ENCODE results near the gene TMEM53.
A peak's percentile ranks its signal among the peaks of the same experiment; 100 is the strongest.
"Not testable (repeated sequence)": the region's sequence is repeated elsewhere in the genome, so short reads cannot be mapped to it uniquely, and the experiment has no call there.

TMEM53 gene

DNA sequence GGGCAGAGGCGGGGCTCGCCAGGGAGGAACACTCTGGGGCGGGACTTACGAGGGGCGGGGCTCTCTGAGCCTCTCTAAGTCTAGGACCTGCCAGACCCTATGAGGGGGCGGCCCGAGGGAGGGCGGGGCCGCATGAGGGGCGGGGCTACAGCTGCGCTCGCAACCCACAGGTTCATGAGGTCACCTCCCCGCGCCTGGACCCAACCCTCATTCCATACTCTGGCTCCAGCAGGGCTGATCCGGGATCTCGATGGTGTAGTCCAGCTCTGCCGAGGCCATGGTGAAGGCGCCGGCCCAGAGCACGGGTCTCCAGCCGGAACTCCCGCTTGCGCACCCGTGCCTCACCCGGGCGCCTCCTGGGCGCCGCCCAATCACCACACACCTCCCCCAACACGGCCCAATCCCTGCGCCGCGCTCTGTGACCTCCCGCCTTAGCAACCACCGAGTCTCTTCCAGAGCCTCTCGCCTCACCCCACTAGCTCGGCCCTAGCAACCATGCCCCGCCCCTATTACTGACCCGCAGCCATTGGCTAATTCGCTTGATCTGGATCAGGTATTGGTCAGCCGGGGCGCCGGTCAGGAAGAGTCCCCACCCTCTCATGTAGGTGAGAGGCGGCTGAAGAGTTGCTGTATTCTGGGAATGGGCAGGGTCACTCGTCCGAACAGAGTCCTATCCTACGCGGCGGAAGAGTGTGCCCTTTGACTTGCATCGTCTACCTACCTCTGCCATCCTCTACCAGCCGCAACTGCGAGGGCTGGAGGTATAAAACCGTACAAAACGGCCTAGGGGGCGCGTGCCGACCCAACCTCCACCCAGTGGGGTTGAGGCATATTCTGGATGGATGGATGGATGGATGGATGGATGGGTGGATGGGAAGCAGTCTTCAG, at the start of gene TMEM53, which contains the start of gene ARMH1:
Gene TMEM53, minus strand, starts transcription at position 369 of the 888 bp plus-strand sequence. Its CDS starts 90 bp downstream, at position 279.
Gene ARMH1, plus strand, starts transcription at position 602 of the 888 bp plus-strand sequence. CDS start 14,984 bp downstream, outside the sequence.
- peak; percentile 99 for DNase-seq (ENCODE audit: low read depth)

DNA sequence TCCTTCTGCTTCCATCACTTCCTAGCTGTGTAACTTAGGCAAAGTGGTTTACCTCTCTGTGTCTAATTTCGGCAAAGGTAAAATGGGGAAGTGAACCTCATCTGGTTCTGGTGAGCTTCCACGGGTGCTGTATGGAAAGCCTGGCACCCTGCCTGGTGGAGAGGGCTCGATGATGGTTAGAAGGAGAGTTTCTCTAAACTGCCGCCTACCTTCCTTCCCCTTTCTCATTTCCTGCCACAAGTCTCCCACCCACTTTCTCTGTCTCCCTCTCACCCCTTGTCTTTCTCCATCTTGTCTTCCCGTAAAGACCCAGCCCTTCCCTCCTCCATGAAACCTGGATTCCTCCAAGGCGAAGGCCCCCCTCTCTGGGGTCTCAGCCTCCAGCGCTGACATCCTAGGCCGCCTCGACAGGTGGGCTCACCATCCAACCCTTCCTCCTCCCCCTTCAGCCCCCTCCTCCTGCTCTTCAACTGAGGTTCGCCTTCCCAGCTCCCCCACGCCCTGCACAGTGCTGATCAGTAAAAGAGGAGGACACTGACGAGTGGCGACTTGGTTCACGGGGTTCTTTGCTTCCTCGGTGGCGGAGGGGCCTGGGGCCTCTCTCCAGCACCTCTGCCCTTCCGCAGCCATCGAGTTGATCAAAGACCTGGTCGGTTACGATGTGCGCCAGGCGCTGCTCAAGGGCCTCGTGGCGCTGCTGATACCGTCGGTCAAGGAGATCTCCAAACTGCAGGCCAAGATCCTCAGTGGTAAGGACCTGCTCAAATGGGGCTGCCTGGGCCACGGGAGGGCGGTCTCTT, 49.4 kb upstream of the TMEM53 start:
- DNase-seq (ENCODE audit: low read depth) = no peak

DNA sequence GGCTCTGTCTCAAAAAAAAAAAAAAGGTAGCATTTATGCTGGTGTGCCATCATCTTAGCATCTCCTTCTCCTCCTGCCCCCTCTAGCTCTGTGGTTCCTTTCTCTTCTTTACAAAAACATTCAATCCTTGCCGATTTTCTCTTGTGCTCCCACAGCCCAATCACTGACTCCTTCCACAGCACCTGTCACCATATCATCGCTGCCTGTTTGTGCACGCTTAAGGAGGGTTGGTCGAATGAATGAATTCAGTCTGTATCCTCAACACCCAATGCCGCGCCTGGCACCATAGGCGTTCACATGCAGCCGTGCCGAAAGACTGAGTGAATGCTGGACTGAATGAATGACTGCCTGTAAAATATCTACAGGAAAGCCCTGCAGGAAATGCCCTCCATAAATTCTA, 48.8 kb upstream of the TMEM53 start:
- no peak for DNase-seq (ENCODE audit: low read depth)

DNA sequence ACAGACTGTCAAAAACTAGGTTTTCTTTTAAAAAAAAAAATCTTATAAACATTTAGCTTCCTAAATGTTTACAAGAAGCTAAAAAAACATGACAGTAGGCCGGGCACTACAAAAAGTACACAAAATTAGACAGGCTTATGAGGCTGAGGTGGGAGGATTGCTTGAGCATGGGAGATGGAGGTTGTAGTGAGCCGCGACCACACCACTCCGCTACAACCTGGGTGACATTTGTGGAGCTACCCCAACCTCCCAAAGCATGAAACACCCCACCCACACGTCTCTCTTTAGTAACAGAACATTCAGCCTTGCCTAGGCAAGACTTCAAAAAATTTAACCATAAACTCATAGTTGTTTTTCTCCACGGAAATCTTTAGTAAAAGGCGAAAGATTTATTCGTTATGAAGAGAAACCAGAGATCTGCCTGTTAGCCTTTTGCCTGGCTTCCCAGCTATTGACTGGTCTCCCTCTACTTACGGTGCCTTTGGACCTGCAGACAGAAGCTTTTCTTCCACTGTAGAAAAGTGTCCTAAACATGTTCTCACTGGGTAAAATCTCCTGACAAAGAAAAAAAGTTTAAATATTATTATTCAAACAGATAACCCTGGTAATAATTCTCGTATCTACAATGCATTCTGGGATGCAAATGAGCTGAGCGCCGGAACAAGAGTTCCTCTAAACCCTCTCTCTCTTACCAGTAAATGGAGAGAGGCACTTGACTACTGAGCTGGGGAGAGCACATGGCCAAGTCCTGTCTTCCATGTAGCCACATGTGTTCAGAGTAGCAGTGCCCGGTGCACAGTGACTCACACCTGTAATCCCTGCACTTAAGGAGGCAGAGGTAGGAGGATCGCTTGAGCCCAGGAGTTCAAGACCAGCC, 47.4 kb upstream of the TMEM53 start:
- peak; percentile 61 for DNase-seq (ENCODE audit: low read depth)

DNA sequence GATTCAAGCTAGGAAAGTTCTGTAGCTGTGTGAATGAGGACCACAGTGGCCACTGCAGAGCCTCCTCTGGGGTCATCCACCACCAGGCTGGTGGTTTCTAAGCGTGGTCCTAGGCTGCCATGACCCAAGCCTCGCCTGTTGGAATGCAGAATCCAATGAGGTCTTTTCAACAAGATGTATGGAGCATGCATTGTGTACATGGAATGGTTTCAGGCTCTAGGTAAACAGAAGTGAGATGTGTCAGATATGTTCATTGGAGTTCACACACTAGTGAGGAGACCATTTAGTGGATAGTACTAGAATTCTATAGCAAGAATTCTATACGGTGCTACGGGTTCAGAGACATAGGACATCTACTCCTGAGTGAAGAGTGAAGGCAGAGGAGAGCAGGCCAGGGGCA, 46.0 kb upstream of the TMEM53 start:
- no peak for DNase-seq (ENCODE audit: low read depth)

DNA sequence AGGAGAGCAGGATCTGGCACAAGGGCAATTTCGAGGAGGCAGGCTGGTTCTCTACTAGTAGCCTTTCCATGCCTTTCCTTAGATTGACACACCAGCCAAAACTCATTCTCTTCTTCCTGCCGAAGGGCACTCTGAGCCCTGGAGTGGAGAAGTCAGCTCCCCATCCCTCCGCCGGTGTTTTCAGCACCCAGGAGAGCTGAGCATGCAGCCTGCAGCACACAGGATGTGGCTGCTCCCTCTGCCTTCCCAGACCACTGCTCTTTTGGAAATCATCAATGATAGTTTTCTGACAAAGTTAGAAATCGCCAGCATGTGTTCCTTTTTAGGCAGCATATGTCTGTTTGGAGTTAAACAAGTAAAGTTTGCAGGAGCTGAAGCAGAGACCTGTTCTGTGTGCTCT, 45.0 kb upstream of the TMEM53 start:
- no peak for DNase-seq (ENCODE audit: low read depth)

DNA sequence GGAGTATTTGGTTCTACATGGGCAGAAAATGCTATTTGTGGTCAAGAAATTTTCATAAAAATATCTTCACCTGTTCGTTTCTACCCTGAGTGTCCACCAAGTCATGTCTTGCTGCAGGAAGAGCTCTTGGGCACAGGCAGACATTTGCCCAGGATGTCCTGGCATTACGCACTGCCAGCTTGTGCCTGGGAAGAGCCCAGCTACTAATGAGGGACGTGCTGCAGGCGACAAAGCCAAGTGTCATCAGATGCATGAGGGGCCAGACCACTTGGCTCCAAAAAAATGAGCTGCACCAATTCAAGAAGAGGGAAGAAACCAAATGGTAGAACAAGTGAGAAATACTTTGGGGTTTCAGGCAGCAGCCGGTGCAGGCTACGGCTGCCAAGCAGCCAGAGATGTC, 43.8 kb upstream of the TMEM53 start:
- no peak for DNase-seq (ENCODE audit: low read depth)

DNA sequence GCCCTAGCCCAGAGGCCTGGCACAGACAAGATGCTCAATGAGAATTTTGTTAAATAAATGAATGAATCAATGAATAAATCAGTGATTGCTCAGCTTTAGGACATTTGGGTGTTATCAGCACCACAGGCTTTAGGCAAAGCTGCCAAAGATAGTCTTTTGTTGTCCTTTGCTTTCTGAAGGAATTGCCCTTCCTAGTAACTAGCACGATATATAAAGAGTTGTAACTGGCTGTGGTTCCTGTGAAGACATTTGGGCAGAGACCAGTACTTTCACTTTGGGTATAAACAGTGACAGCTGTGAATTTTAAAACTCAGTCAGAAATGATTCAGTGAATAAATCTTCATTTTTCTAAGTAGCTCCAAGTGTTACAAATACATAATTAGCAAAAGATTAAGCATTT, 43.4 kb upstream of the TMEM53 start:
- DNase-seq (ENCODE audit: low read depth) = no peak

DNA sequence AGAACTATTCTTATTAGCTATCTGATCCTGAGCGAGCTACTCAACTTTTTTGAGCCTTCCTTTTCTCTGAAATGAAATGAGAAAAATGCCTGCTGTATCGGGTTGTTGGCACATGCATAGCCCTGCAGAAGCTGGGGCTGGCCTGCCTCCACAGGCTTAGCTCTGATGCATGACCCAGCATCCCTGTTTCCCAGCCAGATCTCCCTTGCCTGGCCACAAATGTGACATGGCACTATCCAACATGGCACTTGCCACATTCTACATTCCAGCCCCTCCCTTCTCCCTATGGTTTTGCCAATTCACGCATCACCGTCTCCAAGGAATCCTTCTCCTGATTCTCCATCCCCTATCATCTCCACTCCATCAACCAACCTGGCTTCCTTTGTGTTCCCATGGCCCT, 42.9 kb upstream of the TMEM53 start:
- DNase-seq (ENCODE audit: low read depth) = no peak

DNA sequence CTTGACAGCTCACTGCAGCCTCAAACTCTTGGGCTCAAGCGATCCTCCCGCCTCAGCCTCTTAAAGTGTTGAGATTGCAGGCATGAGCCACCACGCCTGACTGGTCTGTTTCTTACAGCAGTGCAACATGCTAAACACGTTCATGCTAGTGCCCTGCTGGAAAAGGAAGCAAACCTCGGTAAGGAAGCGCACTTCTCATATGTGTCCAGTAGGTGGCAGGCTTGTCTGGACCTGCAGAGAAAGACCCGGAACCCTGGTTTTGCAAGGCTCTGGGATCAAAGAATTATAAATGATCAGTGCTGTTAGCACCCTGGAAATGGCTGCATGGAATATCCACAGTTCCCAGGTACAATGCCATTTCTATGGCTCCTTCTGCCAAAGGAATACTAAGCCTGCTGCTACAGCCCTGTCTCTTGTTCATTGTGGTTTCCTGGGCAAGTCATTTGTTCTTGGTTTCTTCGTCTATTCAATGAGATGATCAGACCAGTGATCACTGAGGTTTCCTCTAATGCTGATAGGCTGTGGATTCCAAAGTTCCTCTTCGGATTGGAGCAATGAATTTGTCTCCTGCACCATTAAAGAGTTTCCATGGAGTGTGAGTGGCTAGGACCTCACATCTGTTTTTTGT, 40.8 kb upstream of the TMEM53 start:
- DNase-seq (ENCODE audit: low read depth) = peak; percentile 63

DNA sequence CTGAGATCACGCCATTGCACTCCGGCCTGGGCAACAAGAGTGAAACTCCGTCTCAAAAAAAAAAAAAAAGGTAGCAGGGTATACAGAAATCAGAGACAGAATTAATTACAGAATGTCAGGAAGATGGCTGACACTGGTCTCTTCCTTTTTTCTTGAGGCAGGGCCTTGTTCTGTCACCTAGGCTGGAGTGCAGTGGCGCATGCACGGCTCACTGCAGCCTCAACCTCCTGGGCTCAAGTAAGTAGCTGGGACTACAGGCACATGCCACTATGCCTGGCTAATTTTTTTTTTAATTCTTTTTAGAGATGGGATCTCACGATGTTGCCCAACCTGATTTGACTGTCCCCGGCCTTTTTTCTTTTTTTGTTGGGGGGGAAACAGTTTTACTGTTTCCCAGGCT, 40.3 kb upstream of the TMEM53 start:
- no peak for DNase-seq (ENCODE audit: low read depth)

DNA sequence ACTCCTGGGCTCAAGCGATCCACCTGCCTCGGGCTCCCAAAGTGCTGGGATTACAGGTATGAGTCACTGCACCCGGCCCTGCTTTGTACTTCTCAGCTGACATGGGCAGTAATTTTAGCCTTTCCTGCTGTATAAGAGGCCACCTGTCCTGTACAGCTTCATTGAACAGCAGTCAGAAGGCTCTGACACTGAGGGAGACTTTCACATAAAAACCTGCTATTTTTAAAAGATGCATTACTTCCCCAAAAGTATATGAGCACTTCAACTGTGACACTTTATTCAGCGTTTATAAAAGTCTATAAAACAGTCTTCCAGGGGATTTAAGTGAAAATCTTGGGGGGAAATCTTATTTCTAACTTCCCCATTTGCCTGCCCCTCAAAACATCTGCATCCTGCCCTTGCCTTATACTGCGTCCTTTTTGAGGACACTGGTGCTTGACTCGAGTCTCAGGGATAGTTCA, 39.1 kb upstream of the TMEM53 start:
- no peak for DNase-seq (ENCODE audit: low read depth)

DNA sequence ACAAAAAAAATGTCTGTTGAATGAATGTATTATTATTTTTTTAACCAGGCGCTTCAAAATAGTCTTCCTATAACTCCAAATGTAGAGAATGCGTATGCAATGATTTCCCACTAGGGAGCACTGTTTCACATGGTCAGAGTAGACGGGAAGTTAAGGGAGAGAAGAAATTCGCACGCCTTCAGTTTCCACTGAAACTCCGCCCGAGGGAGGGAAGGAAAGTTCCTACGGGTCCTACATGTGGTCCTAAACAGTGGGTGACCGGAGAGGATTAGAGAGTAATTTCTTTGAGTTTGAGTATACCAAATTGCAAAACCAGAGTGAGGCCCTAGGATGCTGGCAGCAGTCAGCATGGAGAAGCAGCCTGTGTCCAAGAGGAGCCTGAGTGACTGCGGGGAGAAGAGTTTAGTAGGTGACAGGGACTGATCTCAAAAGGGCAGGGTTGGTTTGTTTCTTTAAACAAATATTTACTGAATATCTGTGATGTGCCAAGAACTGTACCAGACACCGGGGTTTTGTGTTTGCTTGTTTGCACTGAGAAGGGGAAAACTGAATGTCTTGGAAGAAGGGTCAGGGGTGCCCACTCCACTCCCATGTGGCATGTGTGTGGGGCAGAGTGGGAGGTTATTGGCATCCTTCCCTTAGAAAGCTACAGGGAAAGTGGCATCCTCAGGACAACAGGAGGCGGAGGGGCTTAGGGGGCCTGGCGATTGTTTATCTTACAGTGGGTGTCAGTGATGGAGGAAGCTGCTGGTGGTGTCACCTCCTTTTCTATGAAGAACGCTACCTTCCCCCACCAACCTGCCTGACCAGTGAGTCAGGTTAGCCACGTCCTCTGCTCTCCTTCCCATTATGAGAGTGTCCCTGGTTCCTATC, 33.9 kb upstream of the TMEM53 start:
- no peak for DNase-seq (ENCODE audit: low read depth)

DNA sequence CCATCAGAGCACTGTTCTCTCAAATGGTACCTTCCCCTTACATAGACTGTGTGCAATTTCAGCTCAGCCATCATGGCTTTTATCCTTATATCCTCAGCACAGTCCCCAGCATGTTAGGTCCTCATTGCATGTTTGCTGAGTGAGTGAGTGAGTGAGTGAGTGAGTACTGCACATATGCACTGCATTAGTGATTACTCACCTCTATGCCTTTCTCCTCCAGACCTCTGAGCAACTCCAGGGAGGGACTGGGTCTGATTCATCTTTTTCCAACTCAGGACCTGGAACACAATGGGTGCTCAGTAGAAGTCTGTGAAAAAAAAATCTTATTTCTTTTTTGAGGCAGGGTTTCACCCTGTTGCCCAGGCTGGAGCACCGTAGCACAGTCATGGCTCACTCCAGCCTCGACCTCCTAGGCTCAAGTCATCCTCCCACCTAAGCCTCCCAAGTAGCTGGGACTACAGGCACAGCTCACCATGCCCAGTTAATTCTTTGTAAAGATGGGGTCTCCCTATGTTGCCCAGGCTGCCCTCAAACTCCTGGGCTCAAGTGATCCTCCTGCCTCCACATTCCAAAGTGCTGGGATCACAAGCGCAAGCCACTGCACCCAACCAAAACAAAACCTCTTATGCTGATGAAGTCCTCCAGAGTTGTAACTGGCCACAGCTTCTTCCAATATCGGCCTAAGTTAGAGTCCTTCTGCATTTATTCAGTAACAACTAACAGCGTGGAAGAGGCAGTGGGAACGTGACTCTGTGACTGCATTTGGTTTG, 33.0 kb upstream of the TMEM53 start:
- DNase-seq (ENCODE audit: low read depth) = peak; percentile 81

DNA sequence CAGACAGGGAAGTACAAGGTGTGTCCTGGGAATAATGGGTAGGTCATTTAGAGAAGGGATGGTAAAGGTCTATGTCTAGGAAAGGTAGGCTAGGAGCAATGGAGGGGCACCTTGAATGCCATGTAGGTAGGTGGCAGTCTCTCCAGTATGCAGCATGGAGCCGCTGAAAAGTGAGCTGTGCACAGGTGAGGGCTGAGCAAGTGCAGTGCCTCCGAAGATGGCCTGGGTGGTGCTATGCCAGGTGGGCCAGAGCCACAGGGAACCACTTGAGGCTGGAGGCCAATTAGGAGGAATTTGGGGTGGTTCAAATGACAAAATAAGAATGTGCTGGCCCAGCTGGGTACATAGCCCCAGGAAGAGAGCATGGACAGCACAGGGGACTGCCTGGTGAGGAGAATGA, 31.7 kb upstream of the TMEM53 start:
- DNase-seq (ENCODE audit: low read depth) = no peak

DNA sequence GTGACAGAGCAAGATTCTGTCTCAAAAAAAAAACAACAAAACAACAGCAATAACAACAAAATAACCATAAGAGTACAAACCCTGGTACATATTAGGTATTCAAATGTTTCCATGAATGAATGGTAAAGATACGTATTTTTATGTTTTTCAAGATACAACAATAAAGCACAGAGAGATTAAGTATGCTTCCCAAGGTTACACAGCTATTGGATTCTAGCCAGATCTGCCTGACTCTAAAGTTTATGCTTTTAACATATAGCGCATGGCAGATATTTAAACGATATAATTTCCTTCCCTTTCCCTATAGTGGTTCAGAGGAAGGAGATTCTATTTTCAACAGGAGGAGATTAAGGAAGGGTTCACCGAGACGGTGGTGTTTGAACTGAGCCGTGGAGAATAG, 31.2 kb upstream of the TMEM53 start:
- no peak for DNase-seq (ENCODE audit: low read depth)

DNA sequence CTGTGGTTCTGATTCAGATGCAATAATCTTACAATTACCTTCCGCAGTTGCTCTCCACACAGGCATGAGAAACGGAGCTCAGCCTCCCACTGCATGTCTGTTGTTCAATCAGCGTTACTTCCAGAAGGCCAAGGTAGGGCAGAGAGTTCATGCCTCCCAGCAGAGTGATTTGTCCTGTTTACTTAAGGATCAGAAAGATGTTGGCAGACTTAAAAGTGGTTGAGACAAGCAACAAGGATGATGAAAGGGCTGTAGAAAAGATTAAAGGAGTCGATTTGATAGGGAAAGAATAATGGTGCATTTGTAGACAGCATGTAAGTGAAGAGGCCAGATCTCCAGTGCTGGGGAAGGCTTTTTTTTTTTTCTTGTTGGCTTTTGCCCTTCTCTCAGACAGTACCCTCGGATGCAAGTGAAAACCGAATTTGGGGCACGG, 26.9 kb upstream of the TMEM53 start:
- DNase-seq (ENCODE audit: low read depth) = no peak

DNA sequence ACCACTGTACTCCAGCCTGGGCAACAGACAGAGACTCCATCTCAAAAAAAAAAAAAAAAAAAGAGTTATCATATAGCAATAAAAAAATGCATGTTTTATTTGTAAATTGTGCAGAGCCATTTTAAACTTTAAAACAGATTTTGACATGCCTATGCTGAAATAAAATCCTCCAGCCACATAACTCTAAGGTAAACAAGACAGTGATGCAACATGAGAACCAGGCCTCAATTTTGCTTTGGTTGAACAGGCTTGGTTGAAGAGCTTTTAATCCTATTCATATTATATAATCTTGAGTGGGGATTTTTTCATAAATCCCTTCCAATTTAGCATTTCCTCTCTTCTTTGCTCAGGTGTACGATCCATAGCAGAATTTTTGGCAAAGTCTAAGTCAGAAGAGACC, 26.3 kb upstream of the TMEM53 start:
- no peak for DNase-seq (ENCODE audit: low read depth)

DNA sequence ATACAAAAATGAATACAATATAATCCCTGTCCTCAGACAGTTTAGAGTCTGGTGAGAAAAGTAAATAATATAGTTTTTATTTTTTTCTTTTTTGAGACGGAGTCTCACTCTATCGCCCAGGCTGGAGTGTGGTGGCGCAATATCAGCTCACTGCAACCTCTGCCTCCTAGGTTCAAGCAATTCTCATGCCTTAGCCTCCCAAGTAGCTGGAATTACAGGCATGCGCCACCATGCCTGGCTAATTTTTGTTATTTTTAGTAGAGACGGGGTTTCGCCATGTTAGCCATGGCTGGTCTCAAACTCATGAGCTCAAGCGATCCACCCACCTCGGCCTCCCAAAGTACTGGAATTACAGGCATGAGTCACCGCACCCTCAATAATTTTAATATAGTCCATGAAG, 25.1 kb upstream of the TMEM53 start:
- not testable (repeated sequence) for DNase-seq (ENCODE audit: low read depth)

DNA sequence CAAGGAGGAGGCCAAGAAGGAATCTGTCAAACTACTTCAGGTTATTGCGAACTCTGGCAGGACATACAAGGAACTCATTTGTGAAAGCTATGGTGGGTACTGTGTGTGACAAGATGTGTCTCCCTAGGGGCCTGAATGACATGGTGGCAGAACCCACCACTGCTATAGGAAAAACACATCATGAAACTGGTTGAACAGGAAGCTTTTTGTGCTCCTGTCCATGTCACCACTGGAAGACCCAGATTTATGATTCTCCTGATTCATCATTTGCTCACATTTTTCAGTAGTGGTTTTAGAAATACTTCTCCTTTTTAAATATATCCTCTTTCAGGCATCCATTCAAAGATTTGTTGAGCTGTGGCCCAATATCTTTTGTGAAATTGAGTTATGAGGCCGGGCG, 23.9 kb upstream of the TMEM53 start:
- DNase-seq (ENCODE audit: low read depth) = no peak
